ENCODE measurements around the gene CNPY4.
A peak's percentile ranks its signal among the peaks of the same experiment; 100 is the strongest.
"Not testable (repeated sequence)": the region's sequence is repeated elsewhere in the genome, so short reads cannot be mapped to it uniquely, and the experiment has no call there.

CNPY4 gene

GRCh38 chr7:100119970-100120732 is 717 bp downstream of the CNPY4 start:
- DNase-seq (ENCODE audit: low spot score) = peak; percentile 77

GRCh38 chr7:100120733-100121036 is 1.3 kb downstream of the CNPY4 start:
- DNase-seq (ENCODE audit: low spot score) = no peak

GRCh38 chr7:100122067-100122466 is 2.6 kb downstream of the CNPY4 start:
- DNase-seq (ENCODE audit: low spot score) = no peak

- DNase-seq (ENCODE audit: low spot score) = no peak
Measured at GRCh38 chr7:100122568-100122967, 3.1 kb downstream of the CNPY4 start.

GRCh38 chr7:100124301-100125230 is 5.1 kb downstream of the CNPY4 start:
- no peak for DNase-seq (ENCODE audit: low spot score)

GRCh38 chr7:100126239-100126930 is 7.0 kb downstream of the CNPY4 start:
- DNase-seq (ENCODE audit: low spot score) = no peak

- DNase-seq (ENCODE audit: low spot score) = peak; percentile 93
Measured at GRCh38 chr7:100126931-100127865, 7.8 kb downstream of the CNPY4 start, which contains the start of gene MBLAC1. Gene MBLAC1 (plus strand): TSS chr7:100126967. CDS start chr7:100127396, 429 bp downstream.

GRCh38 chr7:100127866-100128636 is 8.6 kb downstream of the CNPY4 start:
- DNase-seq (ENCODE audit: low spot score) = peak; percentile 36

- no peak for DNase-seq (ENCODE audit: low spot score)
Measured at GRCh38 chr7:100128637-100128963, 9.2 kb downstream of the CNPY4 start.

- DNase-seq (ENCODE audit: low spot score) = not testable (repeated sequence)
Measured at GRCh38 chr7:100130220-100130607, 10.8 kb downstream of the CNPY4 start.

GRCh38 chr7:100130608-100131453 is 11.4 kb downstream of the CNPY4 start:
- peak; percentile 73 for DNase-seq (ENCODE audit: low spot score)

- DNase-seq (ENCODE audit: low spot score) = no peak
Measured at GRCh38 chr7:100132126-100132525, 12.7 kb downstream of the CNPY4 start.

GRCh38 chr7:100132697-100133151 is 13.3 kb downstream of the CNPY4 start:
- DNase-seq (ENCODE audit: low spot score) = peak; percentile 82

GRCh38 chr7:100137851-100138760 is 18.7 kb downstream of the CNPY4 start:
- DNase-seq (ENCODE audit: low spot score) = no peak

- DNase-seq (ENCODE audit: low spot score) = no peak
Measured at GRCh38 chr7:100141555-100141949, 22.1 kb downstream of the CNPY4 start.

- DNase-seq (ENCODE audit: low spot score) = no peak
Measured at GRCh38 chr7:100142461-100142860, 23.0 kb downstream of the CNPY4 start.

GRCh38 chr7:100146350-100146749 is 26.9 kb downstream of the CNPY4 start:
- not testable (repeated sequence) for DNase-seq (ENCODE audit: low spot score)

- no peak for DNase-seq (ENCODE audit: low spot score)
Measured at GRCh38 chr7:100147278-100147677, 27.8 kb downstream of the CNPY4 start.

- DNase-seq (ENCODE audit: low spot score) = no peak
Measured at GRCh38 chr7:100148225-100148558, 28.8 kb downstream of the CNPY4 start.

Measured in hepatic stellate cell (primary cell).